ENCODE data around the gene APOBEC2. TPM values are rescaled to one million over a fixed set of nuclear protein-coding genes. Genes with fewer than 3 reads are reported as not detected.

Gene APOBEC2
- total and polyA plus RNA-seq, 2 of the 13 experiments (the other 11 are each of a cell fraction or from before 2014, with no cell fraction given): 0.09 TPM; not detected in 1

- TF ChIP-seq ZNF841 (CRISPR knock-in tag; IDR thresholded peaks at IDR 0.05; ENCODE audit: borderline replicate concordance): no peak
- no peak for TF ChIP-seq FOXA1 (IDR thresholded peaks at IDR 0.05)
- peak; percentile 83 for TF ChIP-seq FOXA1 (CRISPR knock-in tag; IDR thresholded peaks at IDR 0.05)
- TF ChIP-seq SIX4 (CRISPR knock-in tag; IDR thresholded peaks at IDR 0.05): 0 out of 2 replicates have a peak, but pooled peaks have one; percentile 58
- peak; percentile 53 for TF ChIP-seq GABPB1 (CRISPR knock-in tag; IDR thresholded peaks at IDR 0.05)
- 0 out of 2 replicates have a peak, but pooled peaks have one; percentile 42 for TF ChIP-seq KLF12 (CRISPR knock-in tag; IDR thresholded peaks at IDR 0.05; ENCODE audit: borderline replicate concordance)
- peak; percentile 69; the same call in 1 of the 2 replicates for TF ChIP-seq BCL3 (CRISPR knock-in tag; IDR thresholded peaks at IDR 0.05)
- TF ChIP-seq SRY (CRISPR knock-in tag; IDR thresholded peaks at IDR 0.05): no peak
- TF ChIP-seq HOXA7 (CRISPR knock-in tag; IDR thresholded peaks at IDR 0.05): no peak
- TF ChIP-seq, protein P1, sequence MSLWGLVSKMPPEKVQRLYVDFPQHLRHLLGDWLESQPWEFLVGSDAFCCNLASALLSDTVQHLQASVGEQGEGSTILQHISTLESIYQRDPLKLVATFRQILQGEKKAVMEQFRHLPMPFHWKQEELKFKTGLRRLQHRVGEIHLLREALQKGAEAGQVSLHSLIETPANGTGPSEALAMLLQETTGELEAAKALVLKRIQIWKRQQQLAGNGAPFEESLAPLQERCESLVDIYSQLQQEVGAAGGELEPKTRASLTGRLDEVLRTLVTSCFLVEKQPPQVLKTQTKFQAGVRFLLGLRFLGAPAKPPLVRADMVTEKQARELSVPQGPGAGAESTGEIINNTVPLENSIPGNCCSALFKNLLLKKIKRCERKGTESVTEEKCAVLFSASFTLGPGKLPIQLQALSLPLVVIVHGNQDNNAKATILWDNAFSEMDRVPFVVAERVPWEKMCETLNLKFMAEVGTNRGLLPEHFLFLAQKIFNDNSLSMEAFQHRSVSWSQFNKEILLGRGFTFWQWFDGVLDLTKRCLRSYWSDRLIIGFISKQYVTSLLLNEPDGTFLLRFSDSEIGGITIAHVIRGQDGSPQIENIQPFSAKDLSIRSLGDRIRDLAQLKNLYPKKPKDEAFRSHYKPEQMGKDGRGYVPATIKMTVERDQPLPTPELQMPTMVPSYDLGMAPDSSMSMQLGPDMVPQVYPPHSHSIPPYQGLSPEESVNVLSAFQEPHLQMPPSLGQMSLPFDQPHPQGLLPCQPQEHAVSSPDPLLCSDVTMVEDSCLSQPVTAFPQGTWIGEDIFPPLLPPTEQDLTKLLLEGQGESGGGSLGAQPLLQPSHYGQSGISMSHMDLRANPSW (CRISPR knock-in tag; IDR thresholded peaks at IDR 0.05; ENCODE audit: borderline replicate concordance): peak; percentile 39; the same call in 1 of the 2 replicates
- TF ChIP-seq ZNF800 (CRISPR knock-in tag; IDR thresholded peaks at IDR 0.05): peak; percentile 53; the same call in 1 of the 2 replicates
- TF ChIP-seq ARID3A (IDR thresholded peaks at IDR 0.05; ENCODE audit: low read depth, low read length): peak; percentile 43; the same call in 1 of the 2 replicates
- no peak for TF ChIP-seq ZNF614 (CRISPR knock-in tag; IDR thresholded peaks at IDR 0.05; ENCODE audit: borderline replicate concordance)
- TF ChIP-seq ZMYM2 (CRISPR knock-in tag; IDR thresholded peaks at IDR 0.05): peak; percentile 67; the same call in 1 of the 2 replicates
- peak; percentile 57 for TF ChIP-seq MED13 (CRISPR knock-in tag; IDR thresholded peaks at IDR 0.05)
- TF ChIP-seq SOX6 (IDR thresholded peaks at IDR 0.05): no peak
- TF ChIP-seq SOX6 (CRISPR knock-in tag; IDR thresholded peaks at IDR 0.05): peak; percentile 94
- TF ChIP-seq TBX2 (CRISPR knock-in tag; IDR thresholded peaks at IDR 0.05; ENCODE audit: borderline replicate concordance): peak; percentile 90
Observed at GRCh38 chr6:41040101-41040939, 12.7 kb upstream of the APOBEC2 start (continued).
